Mucosa of stomach (tissue), 1 donor: ENCODE data around the gene LYPD4.

Experiments
- H3K27me3 ChIP-seq: one replicate; pipeline ENCODE4 v1.7.0; 2013; ENCODE audit warnings: mild to moderate bottlenecking, low read length; ENCODE audit not compliant: control insufficient read depth, insufficient read depth
- H3K36me3 ChIP-seq: one replicate; pipeline ENCODE4 v1.7.0; 2013; ENCODE audit warnings: low read length; ENCODE audit not compliant: control insufficient read depth, insufficient read depth
- H3K4me1 ChIP-seq: one replicate; pipeline ENCODE4 v1.7.0; 2013; ENCODE audit warnings: mild to moderate bottlenecking, low read length; ENCODE audit not compliant: control insufficient read depth, insufficient read depth
- H3K4me3 ChIP-seq: one replicate; pipeline ENCODE4 v1.7.0; 2013; ENCODE audit warnings: low read length
- H3K9ac ChIP-seq: one replicate; pipeline ENCODE4 v1.7.0; 2013; ENCODE audit warnings: mild to moderate bottlenecking, low read length, moderate library complexity
- H3K9me3 ChIP-seq: one replicate; pipeline ENCODE4 v1.7.0; 2013; ENCODE audit warnings: mild to moderate bottlenecking, low read length, moderate library complexity; ENCODE audit not compliant: control insufficient read depth
- donor health status: Pancreatic carcinoma.

Gene LYPD4

GRCh38 chr19:41844601-41845000 is at the start of gene LYPD4:
LYPD4 (minus strand) TSS chr19:41844683; CDS start chr19:41839285, 5,398 bp downstream.
- Histone ChIP-seq H3K4me3 (no peak within 1 kb of the TSS), H3K9ac (no peak within 1 kb of the TSS), H3K36me3 (no peaks in the 10 kb centered on the region), H3K4me1 (no peaks in the 10 kb centered on the region), H3K27me3 (no peaks in the 10 kb centered on the region), H3K9me3 (no peaks in the 10 kb centered on the region)

GRCh38 chr19:41893899-41894298 is 49.4 kb upstream of the LYPD4 start:
- peaks cover 33% of the 10 kb centered on the region for H3K36me3 ChIP-seq
- H3K4me3 ChIP-seq, result no peak overlapping the region
- no peaks in the 10 kb centered on the region for H3K9me3 ChIP-seq
- no peaks in the 10 kb centered on the region for H3K27me3 ChIP-seq
- no peak overlapping the region for H3K9ac ChIP-seq
- H3K4me1 ChIP-seq, result peaks cover 3% of the 10 kb centered on the region

- peaks cover 16% of the 10 kb centered on the region for H3K4me1 ChIP-seq
- H3K27me3 ChIP-seq, result no peaks in the 10 kb centered on the region
- no peaks in the 10 kb centered on the region for H3K9me3 ChIP-seq
- no peak overlapping the region for H3K4me3 ChIP-seq
- no peak overlapping the region for H3K9ac ChIP-seq
- peaks cover 33% of the 10 kb centered on the region for H3K36me3 ChIP-seq
Measured at GRCh38 chr19:41892173-41892902, 47.9 kb upstream of the LYPD4 start.

GRCh38 chr19:41890936-41891335 is 46.5 kb upstream of the LYPD4 start:
- Histone ChIP-seq H3K4me3 (no peak overlapping the region), H3K27me3 (no peaks in the 10 kb centered on the region), H3K9me3 (no peaks in the 10 kb centered on the region), H3K4me1 (peaks cover 30% of the 10 kb centered on the region), H3K9ac (no peak overlapping the region), H3K36me3 (peaks cover 29% of the 10 kb centered on the region)

- Histone ChIP-seq H3K9ac (no peak overlapping the region), H3K4me1 (peaks cover 39% of the 10 kb centered on the region), H3K9me3 (no peaks in the 10 kb centered on the region), H3K4me3 (no peak overlapping the region), H3K27me3 (no peaks in the 10 kb centered on the region), H3K36me3 (peaks cover 23% of the 10 kb centered on the region)
Measured at GRCh38 chr19:41889896-41890295, 45.4 kb upstream of the LYPD4 start.

- Histone ChIP-seq H3K36me3 (peaks cover 17% of the 10 kb centered on the region), H3K4me3 (no peak overlapping the region), H3K4me1 (peaks cover 41% of the 10 kb centered on the region), H3K9ac (no peak overlapping the region), H3K27me3 (no peaks in the 10 kb centered on the region), H3K9me3 (no peaks in the 10 kb centered on the region)
Measured at GRCh38 chr19:41888926-41889325, 44.4 kb upstream of the LYPD4 start.

GRCh38 chr19:41887711-41888382 is 43.4 kb upstream of the LYPD4 start:
- peak overlapping the region; percentile 18 for H3K4me3 ChIP-seq
- peaks cover 15% of the 10 kb centered on the region for H3K36me3 ChIP-seq
- H3K4me1 ChIP-seq, result peaks cover 41% of the 10 kb centered on the region
- no peaks in the 10 kb centered on the region for H3K27me3 ChIP-seq
- peak overlapping the region; percentile 72 for H3K9ac ChIP-seq
- no peaks in the 10 kb centered on the region for H3K9me3 ChIP-seq

- H3K4me3 ChIP-seq, result peak overlapping the region; percentile 18
- no peaks in the 10 kb centered on the region for H3K27me3 ChIP-seq
- peaks cover 8% of the 10 kb centered on the region for H3K36me3 ChIP-seq
- peak overlapping the region; percentile 72 for H3K9ac ChIP-seq
- H3K4me1 ChIP-seq, result peaks cover 41% of the 10 kb centered on the region
- H3K9me3 ChIP-seq, result no peaks in the 10 kb centered on the region
Measured at GRCh38 chr19:41886761-41887710, 42.6 kb upstream of the LYPD4 start.

- Histone ChIP-seq H3K36me3 (peaks cover 2% of the 10 kb centered on the region), H3K4me3 (peak overlapping the region; percentile 85), H3K4me1 (peaks cover 40% of the 10 kb centered on the region), H3K9me3 (no peaks in the 10 kb centered on the region), H3K27me3 (no peaks in the 10 kb centered on the region), H3K9ac (peak overlapping the region; percentile 95)
Measured at GRCh38 chr19:41883821-41884733, 39.6 kb upstream of the LYPD4 start.

- H3K36me3 ChIP-seq, result no peaks in the 10 kb centered on the region
- peaks cover 36% of the 10 kb centered on the region for H3K4me1 ChIP-seq
- H3K9ac ChIP-seq, result peak overlapping the region; percentile 71
- H3K9me3 ChIP-seq, result no peaks in the 10 kb centered on the region
- H3K4me3 ChIP-seq, result peak overlapping the region; percentile 58
- H3K27me3 ChIP-seq, result no peaks in the 10 kb centered on the region
Measured at GRCh38 chr19:41883463-41883820, 39.0 kb upstream of the LYPD4 start.
